ENCODE results near the gene ZNF775.

DNA sequence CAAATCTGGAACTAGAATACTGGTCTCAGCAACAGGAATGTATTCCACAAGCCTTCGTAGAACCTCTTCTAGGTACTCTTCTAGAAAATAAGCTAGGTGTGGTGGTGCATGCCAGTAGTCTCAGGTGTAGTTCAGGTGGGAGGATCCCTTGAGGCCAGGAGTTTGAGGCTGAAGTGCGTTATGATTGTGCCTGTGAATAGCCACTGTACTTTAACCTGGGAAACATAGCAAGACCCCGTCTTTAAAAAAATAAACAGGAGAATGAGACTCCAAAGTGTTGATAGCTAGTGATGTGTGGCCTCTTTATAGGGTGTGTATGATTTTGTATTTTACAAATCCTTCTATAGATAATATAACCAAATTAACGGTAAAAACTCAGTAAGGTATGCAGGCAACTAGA is 1.5 kb upstream of the ZNF775 start:
- no peak for TF ChIP-seq CTCF (IDR thresholded peaks at IDR 0.05)
- TF ChIP-seq EZH2phosphoT487 (IDR thresholded peaks at IDR 0.05): no peak
- TF ChIP-seq EZH2 (IDR thresholded peaks at IDR 0.05): no peak
